ENCODE measurements around the gene FAM219A.

DNA sequence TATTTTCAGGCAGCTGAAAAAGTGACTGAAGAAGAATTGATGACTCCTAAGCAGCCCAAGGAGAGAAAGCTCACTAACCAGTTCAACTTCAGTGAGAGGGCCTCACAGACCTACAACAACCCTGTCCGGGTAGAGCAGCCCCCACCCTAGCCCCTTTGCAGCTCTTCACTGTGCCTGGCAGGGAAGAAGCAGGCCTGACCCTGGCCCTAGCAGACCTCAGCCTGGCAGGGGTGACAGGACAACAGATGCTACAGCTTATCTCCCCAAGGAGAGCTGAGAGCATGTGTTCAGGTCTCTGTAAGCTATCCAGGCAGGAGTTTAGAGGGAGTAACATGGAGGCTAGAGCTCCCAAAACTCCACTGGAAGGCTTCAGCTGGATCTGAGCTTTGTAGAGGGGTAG is 32.0 kb upstream of the FAM219A start:
- TF ChIP-seq, protein P1, sequence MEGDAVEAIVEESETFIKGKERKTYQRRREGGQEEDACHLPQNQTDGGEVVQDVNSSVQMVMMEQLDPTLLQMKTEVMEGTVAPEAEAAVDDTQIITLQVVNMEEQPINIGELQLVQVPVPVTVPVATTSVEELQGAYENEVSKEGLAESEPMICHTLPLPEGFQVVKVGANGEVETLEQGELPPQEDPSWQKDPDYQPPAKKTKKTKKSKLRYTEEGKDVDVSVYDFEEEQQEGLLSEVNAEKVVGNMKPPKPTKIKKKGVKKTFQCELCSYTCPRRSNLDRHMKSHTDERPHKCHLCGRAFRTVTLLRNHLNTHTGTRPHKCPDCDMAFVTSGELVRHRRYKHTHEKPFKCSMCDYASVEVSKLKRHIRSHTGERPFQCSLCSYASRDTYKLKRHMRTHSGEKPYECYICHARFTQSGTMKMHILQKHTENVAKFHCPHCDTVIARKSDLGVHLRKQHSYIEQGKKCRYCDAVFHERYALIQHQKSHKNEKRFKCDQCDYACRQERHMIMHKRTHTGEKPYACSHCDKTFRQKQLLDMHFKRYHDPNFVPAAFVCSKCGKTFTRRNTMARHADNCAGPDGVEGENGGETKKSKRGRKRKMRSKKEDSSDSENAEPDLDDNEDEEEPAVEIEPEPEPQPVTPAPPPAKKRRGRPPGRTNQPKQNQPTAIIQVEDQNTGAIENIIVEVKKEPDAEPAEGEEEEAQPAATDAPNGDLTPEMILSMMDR (conservative IDR thresholded peaks at IDR 0.05), result no peak
- no peak for TF ChIP-seq ZFX (IDR thresholded peaks at IDR 0.05)

Data from C4-2B (cell line).